NCI-H446 treated with DMSO at 0.1 percent for 48 hours (cell line): Measurements from ENCODE around the gene FOXN1.

Experiments
- DNase-seq: peaks from one replicate; lab custom pipeline; 2025; lab: John Stamatoyannopoulos, UW

The FOXN1 gene

DNA sequence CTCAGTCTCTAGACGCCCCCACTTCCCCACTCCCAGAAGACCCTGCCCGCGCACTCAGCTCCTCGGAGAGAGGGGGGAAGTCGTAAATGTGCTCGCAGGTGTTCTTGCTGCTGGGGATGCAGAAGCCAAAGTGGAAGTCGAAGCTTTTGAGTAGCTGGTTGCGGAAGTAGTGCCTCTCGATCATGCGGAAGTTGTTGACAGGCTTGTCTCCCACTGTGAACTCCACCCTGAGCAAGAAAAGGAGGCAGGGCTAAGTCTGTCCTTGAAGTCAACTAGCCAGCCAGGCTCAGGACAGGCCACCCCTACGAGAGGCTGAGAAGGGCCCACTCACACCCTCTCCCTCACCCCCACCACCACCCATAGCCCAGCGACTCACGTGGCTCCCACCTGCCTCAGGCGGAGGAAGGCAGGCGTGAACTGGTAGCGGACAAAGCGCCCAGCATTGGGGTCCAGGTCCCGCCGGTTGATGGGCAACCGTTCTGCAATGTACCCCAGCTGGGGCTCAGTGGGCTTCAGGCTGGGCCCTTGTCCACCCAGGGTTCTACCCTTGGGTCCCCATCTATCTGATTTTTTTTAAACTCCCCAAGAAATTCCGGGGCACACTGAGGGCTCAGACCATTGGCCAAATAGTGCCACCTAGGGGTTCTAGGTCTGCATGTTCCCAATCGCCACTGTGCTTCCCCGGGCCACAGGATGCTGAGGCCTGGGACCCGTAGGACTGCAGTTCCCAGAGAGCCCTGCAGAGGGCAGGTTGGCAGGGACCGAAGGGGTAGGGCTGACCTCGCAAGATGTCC lies 41.7 kb downstream of the FOXN1 start:
- no peak for DNase-seq

DNA sequence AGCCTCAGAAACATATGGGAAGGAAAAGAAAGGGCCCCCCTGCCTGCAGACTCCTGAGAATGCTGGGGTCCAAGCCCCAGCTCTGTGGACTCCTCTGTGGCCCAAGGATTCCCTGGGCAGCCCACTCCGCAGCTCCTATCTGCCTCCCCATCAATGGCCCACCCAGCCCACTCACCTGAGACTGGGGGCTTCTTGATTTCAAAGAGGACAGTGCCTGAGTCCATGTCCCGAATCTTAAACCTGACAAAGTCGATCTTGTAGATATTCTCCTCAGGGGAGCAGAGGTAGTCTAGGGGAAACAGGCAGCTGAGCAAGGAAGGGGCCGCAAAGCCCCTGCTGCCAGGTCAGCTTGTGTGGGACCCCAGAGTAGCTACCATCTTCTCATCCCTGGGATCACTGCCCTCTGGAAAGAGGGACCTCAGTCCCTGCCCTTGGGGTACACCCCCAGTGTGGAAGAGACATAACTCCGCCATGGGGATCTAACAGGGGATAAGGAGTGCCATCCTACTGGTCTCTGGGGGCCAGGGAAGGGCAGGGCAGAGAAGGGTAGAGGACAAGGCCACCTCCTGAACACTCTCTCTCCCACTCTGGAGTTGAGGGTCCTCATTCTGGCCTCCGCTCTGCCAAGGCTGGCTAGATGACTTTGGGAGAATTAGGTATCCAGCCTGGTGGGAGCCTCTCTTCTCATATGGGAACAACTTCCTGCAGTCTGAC lies 42.4 kb downstream of the FOXN1 start:
- DNase-seq, result no peak

DNA sequence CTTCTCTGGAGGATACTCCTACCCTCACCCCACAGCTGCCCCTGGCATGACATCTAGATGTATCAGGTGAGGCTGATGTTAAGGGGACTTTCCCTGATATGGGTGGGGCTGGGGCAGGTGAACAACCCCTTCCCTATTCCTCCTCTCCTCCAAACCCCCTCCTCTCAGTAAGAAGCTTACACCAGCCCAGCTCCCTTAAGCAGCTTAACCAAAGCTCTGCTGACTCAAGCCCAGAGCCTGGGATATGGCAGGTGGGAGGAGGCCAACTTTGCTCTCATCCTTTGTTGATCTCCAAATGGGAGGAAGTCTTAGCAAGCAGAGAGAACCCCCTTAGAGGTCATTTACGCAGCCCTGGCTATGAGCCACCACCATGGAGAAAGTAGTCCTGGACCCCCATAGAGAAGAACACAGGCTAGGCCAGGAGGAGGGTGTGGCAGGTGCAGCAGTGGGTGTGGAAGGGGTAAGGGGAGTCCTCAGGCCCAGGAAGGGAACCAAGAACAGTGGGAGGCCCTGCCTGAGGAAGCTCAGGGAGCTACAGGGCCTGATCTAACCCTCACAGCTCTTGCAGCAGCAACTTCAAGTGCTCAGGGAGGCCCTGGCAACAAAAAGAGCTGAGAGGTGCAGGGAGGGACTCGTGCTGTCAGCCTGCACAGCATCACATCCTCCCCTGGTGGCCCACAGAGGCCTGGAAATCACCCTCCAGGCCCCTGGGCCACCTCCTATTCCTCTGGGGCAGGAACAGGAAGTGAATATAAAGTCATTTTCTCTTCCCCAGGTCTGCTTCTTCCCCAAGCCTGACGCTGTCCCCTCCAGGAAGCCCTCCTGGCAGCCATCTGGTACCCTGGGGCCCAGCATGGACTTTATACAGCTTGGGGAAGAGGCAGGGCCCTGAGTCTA lies 43.3 kb downstream of the FOXN1 start:
- no peak for DNase-seq

DNA sequence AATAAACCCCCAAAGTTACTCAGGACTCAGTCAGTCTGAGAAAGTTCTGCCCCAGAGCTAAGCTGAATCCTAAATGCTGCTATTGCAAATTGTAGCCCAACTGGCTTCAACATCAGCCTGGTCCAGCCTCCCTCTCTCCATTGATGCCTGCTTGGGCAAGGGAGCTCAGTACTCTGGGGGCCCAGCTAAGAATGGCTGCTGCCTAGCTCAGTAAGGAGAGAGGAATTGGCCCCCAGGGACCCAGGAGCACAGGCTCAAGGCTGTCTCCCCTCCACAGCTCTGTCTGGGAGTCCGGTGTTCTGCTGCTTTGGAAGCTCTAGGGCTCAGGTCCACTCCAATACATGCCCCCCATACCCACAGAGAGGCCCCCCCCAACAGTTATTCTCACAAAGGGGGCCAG lies 44.7 kb downstream of the FOXN1 start:
- DNase-seq, result no peak

DNA sequence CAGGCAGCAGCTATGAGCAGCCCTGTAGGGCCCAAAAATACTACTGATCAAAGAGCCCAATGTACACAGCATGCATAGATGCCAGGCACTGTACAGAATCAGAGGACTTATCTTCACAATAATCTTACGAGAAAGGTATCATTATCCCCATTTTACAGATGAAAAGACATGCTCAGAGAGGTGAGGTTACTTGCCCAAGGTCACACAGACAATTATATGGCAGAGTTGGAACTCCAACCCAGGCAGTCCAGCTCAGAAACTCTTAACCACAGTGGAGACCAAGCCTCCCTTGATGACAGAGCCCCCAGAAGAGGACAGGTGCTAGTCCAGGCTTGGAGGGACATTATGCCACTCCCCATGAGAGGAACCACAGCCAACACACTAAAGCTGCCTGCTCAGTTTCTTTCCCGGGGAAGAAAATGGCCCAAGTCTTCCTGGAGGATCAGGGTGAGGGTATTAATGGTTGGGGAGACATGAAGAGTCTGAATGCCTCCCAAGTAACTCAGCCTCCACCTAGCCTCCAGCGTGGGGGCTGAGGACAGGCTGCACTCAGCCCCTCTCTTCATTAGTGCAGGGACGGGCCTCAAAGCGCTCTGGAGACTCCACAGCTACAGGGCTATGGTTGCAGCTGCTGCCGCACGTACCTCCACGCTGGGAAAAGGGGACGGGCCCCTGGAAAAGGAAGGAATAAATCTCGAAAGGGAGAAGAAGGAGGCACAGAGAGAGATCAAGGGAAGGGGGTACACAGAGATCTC lies 45.5 kb downstream of the FOXN1 start:
- no peak for DNase-seq

DNA sequence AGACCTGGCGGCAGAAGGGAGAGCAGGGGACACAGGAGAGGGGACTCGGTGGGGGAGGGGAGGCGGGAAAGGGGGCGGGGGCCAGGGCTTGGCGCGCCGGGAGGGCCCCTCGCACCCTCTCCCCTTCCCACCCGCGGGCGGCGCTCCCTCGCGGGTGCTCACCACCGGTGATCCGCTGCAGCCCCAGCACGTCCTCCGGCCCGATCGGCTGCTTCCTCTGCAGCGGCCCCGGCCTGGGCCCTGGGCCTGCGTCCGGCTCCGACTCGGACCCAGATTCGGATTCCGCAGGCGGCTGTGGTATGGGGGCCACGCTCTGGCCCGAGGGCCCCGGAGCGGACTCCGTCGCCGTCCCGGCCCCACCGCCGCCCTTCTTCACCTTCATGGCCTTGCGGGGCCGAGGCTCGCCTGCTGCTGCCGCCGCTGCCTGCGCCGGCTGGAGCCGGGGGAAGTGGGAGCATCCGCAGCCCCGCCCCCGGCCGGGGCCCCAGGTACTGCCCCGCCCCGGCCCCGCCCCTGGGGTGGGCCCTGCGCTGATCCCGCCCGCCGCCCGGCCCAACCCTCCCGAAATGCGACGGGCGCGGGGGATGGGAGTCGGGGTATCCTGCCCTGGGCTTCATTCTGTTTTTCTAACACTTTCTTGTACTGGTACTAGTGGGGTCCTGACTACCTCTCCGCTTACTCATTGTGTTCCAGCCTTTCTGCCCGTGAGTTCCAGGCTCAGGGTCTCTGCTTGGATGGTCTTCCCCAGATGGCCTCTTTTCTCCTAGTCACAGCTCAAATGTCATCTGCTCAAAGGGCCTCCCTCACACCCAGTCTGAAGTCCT lies 46.2 kb downstream of the FOXN1 start, which contains the start of gene UNC119:
Gene UNC119, minus strand, starts transcription at position 449 of the 824 bp plus-strand sequence. Its CDS starts 67 bp downstream, at position 382.
- no peak for DNase-seq

DNA sequence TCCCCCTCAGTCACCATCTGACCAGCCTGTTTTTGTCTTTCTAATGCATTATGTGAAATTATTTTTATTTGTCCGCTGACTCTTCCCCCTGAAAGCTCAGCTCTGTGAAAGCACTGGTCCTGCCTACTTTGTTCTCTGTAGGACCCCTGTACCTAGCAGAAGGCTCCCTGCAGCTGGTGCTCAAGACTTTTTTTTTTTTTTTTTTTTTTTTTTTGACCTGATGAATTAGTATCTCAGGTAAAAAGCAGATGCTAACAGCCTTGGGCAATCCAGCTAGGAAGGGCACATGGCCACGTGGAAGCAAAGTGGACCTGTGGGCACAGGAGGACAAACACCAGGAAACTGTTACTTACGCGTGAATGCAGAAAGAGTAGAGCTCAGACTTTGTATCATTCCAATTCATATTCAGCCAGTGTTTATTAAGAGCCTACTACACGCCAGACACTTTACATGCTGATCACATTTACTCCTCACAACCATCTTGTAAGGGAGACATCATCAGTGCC lies 46.9 kb downstream of the FOXN1 start:
- DNase-seq, result no peak

DNA sequence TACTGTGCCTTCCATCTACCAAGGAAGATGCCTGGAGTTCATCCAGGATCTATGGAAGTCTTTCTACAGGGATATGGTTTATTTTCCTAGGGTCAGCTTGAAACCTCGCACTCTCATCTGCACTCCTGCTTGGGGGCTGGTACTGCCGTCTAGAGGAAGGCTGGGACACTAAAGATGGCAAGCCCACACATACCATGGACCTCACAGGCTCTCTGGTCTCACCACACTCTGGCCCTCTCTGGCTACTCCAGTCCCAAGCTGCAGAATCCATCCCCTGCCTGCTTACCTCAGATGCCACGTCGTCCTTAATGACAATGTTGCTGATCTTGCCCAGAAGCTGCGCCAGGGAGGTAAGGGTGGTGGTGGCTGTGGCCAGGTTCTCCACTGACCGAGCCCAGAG lies 48.4 kb downstream of the FOXN1 start:
- DNase-seq, result no peak

DNA sequence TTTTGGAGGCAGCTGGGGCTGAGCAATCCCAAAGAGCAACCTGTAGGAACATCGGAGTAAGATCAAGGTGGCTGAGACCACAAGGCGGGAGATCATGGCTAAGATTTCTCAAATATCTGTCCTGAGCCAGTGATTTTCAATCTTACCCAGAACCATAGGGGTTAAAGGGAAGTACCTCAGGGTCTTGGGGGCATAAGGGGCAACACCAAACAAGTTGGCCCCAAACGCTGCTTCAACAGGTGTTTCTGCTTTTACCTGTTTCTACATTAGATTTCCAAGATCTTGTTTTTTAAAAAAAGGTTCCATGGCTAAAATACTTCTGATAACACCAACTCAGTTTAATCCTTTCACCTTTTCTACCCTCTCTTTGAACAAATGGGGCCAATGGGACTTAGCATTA lies 48.9 kb downstream of the FOXN1 start:
- no peak for DNase-seq

DNA sequence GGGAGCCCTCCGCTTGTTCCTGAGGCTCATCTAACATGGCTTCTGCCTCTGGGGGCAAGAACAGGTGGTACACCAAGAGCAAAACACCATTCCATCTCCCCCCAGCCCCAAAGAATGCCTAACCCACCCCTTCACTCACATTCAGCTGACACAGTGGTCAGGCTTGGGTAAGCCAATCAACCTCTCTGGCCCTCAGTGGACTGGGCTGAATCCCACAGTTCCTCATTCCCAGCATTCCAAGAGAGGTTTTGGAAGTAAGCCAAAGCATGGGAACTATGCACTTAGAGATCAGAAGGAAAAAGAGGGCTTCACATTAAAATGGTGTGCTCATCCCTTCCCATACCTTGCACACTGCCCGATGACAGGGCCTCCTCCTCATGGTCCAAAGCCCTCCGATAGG lies 57.3 kb downstream of the FOXN1 start:
- DNase-seq, result no peak

DNA sequence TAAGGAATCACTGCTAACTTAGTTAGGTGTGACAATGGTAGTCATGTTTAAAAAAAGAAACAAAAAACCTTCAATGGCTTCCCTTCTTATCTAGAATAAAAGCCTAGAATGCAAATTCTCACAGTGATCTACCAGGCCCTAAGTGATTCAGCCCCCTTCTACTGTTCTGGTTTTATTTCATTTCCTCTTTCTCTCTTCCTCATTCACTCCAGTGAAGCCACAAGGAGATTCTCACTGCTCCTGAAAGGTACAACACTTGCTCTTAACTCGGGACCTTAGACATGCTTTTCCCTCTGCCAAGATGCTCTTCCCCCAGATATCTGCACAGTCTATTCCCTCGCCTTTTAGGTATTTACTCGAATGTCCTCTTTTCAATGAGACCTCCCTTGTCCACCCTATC lies 61.5 kb downstream of the FOXN1 start:
- DNase-seq, result no peak

DNA sequence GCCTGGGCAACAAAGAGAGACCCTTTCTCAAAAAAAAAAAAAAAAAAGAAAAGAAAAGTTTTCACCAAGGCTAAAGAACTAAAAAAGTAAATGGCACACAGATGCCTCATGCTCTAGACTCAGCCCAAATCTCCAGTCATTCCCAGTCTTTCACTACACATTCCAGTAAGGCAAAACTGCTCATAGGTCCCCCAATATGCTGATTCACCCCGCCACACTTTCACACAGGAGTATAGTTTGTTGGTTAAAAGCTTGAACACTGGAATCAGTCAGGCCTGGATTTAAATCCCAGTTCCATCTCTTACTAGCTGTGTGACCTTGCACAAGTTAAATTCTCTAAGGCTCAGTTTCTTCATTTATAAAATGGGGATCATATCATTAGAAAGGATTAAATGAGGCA lies 63.3 kb downstream of the FOXN1 start:
- no peak for DNase-seq

DNA sequence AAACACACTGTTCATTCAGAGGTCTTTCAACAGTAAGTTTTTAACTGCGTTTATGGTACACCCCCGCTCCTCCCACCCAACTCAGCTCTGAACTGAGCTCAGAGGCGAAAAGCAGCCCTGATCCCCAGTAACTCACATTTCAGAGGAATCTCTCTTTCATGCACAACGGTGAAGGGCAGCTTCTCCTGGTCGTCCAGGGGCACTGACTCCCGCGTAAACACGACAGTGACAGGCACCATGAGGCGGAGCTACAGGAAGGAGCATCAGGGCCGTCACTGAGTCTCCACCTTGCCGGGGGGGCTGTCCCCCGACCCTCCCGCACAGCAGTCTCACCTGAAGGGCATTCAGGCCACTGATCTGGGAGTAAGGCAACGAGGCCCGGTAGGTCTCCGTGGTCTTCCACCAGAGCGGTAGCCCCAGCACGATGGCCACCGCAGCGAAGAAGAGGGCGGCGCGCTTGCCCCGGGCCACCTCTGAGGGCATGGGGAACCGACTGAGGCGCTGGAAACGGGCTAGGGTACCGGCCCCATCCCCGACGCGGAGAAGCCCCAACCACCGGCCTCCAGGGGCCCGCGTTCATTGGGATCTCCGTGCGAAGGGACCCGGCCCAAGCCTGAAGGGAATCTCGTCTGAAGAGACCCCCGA lies 64.7 kb downstream of the FOXN1 start:
- no peak for DNase-seq

DNA sequence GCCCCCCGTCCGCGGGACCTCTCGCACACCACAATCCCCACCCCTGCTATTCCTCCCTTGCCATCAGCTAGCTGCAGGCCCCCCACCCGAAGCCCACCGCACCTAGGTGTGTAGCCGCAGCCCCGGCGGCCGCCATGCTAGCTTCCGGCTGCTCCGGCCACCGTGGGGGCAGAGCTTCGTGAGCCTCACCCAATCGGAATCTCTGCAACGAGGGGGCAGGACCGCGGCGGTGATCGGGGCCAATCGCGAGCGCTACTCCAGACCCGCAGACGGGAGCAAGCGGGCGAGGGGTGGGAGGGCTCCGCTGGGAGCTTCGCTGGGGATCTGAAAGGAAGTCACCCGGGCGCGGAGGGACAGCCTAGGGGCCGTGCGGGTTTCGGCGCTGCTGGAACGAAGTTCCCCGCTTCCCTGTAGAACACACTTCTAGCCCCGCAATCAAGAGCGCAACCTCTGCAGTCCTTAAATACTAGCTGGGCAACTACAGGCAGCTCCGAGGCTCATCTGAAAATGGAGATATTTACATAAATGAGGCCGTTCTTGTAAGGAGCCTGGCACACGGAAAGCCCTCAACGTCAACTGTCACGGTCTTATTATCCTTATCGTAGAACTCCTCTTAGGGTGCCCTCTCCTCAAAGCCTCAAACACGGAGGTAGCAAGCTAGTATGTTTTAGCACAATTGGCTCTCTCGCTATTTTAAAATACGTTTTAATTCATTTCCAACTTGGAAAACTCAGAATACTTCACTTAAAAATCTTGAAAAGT lies 65.4 kb downstream of the FOXN1 start, which contains the start of gene PIGS:
Gene PIGS, minus strand, starts transcription at position 164 of the 762 bp plus-strand sequence. Its CDS starts 28 bp downstream, at position 136.
- DNase-seq, result peak; percentile 84

DNA sequence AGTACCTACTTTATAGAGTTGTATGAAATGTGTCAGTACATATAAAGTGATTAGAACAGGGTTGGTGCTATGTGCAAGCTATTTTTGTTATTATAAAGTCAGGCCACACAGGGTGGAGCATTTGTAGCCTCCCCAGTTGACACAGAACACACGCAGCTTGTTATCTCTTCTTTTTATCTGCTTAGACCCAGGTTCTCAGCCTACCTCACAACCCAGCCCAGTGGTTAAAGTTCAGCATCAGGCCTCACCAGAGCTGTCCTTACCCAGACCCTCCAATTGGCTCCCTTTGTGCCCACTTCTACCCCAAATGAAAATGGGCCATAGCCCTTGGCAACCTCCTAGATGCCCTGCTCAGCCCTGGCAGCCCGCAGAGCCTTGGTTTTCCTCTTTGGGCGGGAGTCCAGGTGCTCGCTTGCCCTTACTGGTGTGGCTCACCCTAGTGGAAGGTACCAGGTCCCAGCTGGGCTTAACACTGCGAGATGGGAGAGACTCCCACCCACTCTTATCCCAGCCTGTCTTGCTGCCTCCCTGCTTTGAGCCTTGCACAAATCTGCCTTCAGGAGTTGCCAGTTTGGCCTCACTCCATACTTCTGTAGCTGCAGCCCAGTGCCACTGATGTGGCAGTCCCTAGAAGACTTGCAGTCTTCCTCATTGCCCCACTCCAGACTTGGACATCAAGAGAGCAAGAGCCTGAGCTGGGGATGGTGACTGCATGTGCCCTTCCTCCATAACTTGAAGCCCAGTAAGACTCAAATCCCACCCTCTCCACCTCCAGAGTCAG lies 66.3 kb downstream of the FOXN1 start:
- DNase-seq, result no peak

DNA sequence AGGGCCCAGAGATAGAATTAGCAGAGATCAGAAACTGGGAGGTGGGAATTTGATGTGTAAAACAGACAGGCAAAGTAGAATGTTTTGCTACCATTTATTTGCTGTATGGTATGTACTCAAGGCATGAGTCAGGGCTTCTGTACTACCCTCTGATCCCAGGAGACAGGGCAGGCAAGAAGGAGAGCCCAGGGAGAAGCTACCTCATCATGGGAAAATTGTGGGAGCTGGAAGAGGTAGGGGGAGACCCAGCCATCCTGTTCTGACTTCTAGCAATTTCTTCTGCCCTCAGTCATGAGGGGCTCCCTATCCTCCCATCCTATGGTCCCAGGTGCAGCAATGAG lies 66.9 kb downstream of the FOXN1 start:
- no peak for DNase-seq

DNA sequence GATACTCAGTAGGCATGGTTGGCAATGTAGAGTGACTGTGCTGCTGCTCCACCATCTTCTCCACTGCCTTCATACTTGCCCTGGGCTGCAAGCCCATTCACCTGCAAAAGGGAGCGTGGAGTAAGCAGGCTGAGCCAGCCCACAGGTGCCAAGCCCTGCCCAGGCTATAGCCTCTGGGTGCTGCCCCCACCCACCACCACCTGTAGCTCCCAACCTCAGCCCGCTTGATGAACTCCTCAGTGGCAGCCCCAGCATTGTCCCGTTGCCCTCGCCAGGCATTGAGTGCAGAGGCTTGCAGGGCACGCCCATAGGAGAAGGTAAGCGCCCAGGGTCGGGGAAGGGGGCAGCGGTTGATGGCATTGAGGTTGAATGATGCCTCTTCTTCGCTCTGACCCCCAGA lies 67.4 kb downstream of the FOXN1 start:
- DNase-seq, result no peak

DNA sequence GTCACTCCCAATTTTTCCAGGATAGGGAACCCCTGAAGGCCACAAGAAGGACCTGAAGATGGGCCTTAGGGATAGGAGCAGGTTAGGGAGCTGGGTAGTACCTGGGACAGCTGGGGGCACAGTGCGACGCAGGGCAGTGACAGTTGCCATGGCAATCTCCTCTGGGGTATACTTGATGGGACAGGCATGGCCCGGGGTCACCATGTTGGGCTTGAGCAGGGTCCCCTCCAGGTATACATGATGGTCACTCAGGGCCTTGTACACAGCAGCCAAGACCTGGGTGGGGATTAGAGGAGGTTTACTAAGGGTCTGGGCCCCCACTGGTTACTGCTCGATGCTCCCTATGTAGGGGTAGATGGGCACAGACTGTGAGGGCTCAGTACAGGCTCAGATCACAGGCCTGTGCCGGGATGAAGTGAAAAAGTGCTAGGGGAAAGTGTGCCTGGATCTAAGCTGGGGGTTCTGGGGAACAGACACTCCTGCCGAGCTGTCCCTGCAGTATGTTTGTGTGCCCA lies 67.9 kb downstream of the FOXN1 start:
- DNase-seq, result no peak
